GM19438 (cell line): ENCODE data around the gene ABLIM1.

ENCODE experiments used
- ATAC-seq: cut with Tn5 transposase; IDR thresholded peaks from one replicate; pipeline ENCODE4 v1.9.1; 2021; ENCODE audit warnings: low read depth; ENCODE audit not compliant: unreplicated experiment

The ABLIM1 gene

GRCh38 chr10:114430688-114431413, 227.2 kb downstream of the ABLIM1 start:
- ATAC-seq, result no peak

GRCh38 chr10:114429581-114430335, 228.3 kb downstream of the ABLIM1 start:
- no peak for ATAC-seq

- no peak for ATAC-seq
Observed at GRCh38 chr10:114427124-114427852, 230.8 kb downstream of the ABLIM1 start.

GRCh38 chr10:114426476-114426875, 231.6 kb downstream of the ABLIM1 start:
- no peak for ATAC-seq

GRCh38 chr10:114420811-114421485, 237.1 kb downstream of the ABLIM1 start:
- ATAC-seq, result no peak

- no peak for ATAC-seq
Observed at GRCh38 chr10:114418109-114418508, 240.0 kb downstream of the ABLIM1 start.

- ATAC-seq, result no peak
Observed at GRCh38 chr10:114412907-114413797, 244.9 kb downstream of the ABLIM1 start.

- no peak for ATAC-seq
Observed at GRCh38 chr10:114408968-114409444, 249.1 kb downstream of the ABLIM1 start.

- ATAC-seq, result no peak
Observed at GRCh38 chr10:114408112-114408967, 249.7 kb downstream of the ABLIM1 start.

- no peak for ATAC-seq
Observed at GRCh38 chr10:114406455-114406854, 251.6 kb downstream of the ABLIM1 start.

GRCh38 chr10:114405011-114405350, 253.1 kb downstream of the ABLIM1 start:
- no peak for ATAC-seq

- no peak for ATAC-seq
Observed at GRCh38 chr10:114404171-114405010, 253.7 kb downstream of the ABLIM1 start, which contains the start of gene AFAP1L2. AFAP1L2 (minus strand) TSS chr10:114404502; CDS start chr10:114404455, 47 bp downstream.

GRCh38 chr10:114403541-114404161, 254.4 kb downstream of the ABLIM1 start:
- no peak for ATAC-seq

GRCh38 chr10:114402871-114403540, 255.1 kb downstream of the ABLIM1 start:
- ATAC-seq, result no peak

GRCh38 chr10:114402233-114402632, 255.8 kb downstream of the ABLIM1 start:
- no peak for ATAC-seq

- ATAC-seq, result no peak
Observed at GRCh38 chr10:114401195-114401791, 256.8 kb downstream of the ABLIM1 start.
